Lower leg skin (tissue), 4 donors: ENCODE data around the gene FIBIN. TPM values are rescaled to one million over a fixed set of nuclear protein-coding genes. Genes with fewer than 3 reads are reported as not detected.
"Not testable (repeated sequence)": the region's sequence is repeated elsewhere in the genome, so short reads cannot be mapped to it uniquely, and the experiment has no call there.

Experiments
- DNase-seq, 2 donors: peaks; one replicate each; pipeline ENCODE4 v3.0.0-alpha.2; 2019; ENCODE audit warnings: low spot score in 2 of 2
- H3K4me3 ChIP-seq: fragments of 200-600 bp; sonication (generic); 2 replicates; pipeline ENCODE4 v1.5.1; 2017; ENCODE audit warnings: mild to moderate bottlenecking, low read depth; ENCODE audit not compliant: poor library complexity, severe bottlenecking
- POLR2A ChIP-seq, 2 donors: fragments of 450-650 bp; IDR thresholded peaks; one replicate each; pipeline ENCODE4 v1.6.1; 2016 to 2017; ENCODE audit warnings: antibody characterized with exemption in 2 of 2, mild to moderate bottlenecking in 1 of 2, moderate library complexity in 1 of 2
- WGBS, 2 donors: methylation state at CpG; one replicate each; pipeline ENCODE4 v1.1.5; 2018; 5-methylcytosine and 5-hydroxymethylcytosine counted together
- intact Hi-C: fragments of 100-400 bp; cut with DNase I; formaldehyde crosslinking; loops from one replicate; pipeline ENCODE4 v1.15.0; 2023; ENCODE audit warnings: low total_unique reads
- total RNA-seq, 4 donors: library from RNA; depleted of rRNA; stranded (reverse); fragments of >200 nt; gene quantifications; one replicate each; pipeline ENCODE4 v1.1.0, GENCODE V29; 2016
- TF ChIP-seq, protein P1 (sequence below), 3 donors: fragments of 450-650 bp; IDR thresholded peaks; one replicate each; pipeline ENCODE4 v1.5.1; 2016; ENCODE audit warnings: antibody characterized with exemption in 3 of 3, mild to moderate bottlenecking in 3 of 3, moderate library complexity in 2 of 3

FIBIN gene
- total RNA-seq, 4 donors from 2014 or later, result 11.7 to 45.4 (median 15.1) TPM

- intact Hi-C loops, result no loop called here
- TF ChIP-seq, protein P1, sequence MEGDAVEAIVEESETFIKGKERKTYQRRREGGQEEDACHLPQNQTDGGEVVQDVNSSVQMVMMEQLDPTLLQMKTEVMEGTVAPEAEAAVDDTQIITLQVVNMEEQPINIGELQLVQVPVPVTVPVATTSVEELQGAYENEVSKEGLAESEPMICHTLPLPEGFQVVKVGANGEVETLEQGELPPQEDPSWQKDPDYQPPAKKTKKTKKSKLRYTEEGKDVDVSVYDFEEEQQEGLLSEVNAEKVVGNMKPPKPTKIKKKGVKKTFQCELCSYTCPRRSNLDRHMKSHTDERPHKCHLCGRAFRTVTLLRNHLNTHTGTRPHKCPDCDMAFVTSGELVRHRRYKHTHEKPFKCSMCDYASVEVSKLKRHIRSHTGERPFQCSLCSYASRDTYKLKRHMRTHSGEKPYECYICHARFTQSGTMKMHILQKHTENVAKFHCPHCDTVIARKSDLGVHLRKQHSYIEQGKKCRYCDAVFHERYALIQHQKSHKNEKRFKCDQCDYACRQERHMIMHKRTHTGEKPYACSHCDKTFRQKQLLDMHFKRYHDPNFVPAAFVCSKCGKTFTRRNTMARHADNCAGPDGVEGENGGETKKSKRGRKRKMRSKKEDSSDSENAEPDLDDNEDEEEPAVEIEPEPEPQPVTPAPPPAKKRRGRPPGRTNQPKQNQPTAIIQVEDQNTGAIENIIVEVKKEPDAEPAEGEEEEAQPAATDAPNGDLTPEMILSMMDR (IDR thresholded peaks at IDR 0.05), result no peak
- DNase-seq, result no peak
- no peak overlapping the region for H3K4me3 ChIP-seq
- WGBS, 2 donors, result 13 to 19% methylated on average over 1 of the region's 1 CpG
Measured at GRCh38 chr11:26995701-26996460, 2.0 kb downstream of the FIBIN start.

DNA sequence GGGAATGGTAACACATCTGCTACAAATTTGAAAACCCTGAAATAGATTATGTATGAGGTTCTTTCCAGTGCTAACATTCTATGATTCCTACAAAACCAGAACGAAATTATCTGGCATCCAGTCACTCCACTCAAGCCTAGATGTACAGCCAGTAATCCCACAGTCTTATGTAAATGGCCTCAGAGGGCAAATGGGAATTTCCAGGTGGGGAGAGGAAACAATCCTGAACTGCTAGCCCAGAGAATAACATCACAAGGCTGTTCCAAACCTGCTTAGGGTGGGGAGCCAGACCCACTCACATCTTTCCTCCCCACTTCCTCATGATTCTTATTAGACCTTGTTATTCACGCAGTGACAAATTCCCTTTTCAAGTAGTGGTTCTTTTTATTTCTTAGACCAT is 3.5 kb downstream of the FIBIN start:
- 42 to 46% methylated on average over 2 of the region's 2 CpGs for WGBS, 2 donors
- DNase-seq, result no peak
- no peak for TF ChIP-seq POLR2A (IDR thresholded peaks at IDR 0.05)
- TF ChIP-seq, protein P1 (IDR thresholded peaks at IDR 0.05), result no peak
- intact Hi-C loops, result no loop called here
- no peak overlapping the region for H3K4me3 ChIP-seq

GRCh38 chr11:27001136-27001730 is 7.3 kb downstream of the FIBIN start:
- intact Hi-C loops, DNase-seq, H3K4me3 ChIP-seq: not testable (repeated sequence)
- 29 to 31% methylated on average over 4 of the region's 4 CpGs for WGBS, 2 donors

GRCh38 chr11:27002431-27002830 is 8.5 kb downstream of the FIBIN start:
- DNase-seq, result no peak
- TF ChIP-seq POLR2A (IDR thresholded peaks at IDR 0.05), result no peak
- TF ChIP-seq, protein P1 (IDR thresholded peaks at IDR 0.05), result no peak
- intact Hi-C loops, result no loop called here
- WGBS, 2 donors, result 72 to 81% methylated on average over 3 of the region's 3 CpGs
- H3K4me3 ChIP-seq, result no peak overlapping the region

- H3K4me3 ChIP-seq, result no peak overlapping the region
- no peak for DNase-seq
- TF ChIP-seq, protein P1 (IDR thresholded peaks at IDR 0.05), result no peak
- TF ChIP-seq POLR2A (IDR thresholded peaks at IDR 0.05), result no peak
- intact Hi-C loops, result no loop called here
- 51 to 56% methylated on average over 4 of the region's 4 CpGs for WGBS, 2 donors
Measured at GRCh38 chr11:27002838-27003237, 8.9 kb downstream of the FIBIN start.

GRCh38 chr11:27004103-27004502 is 10.2 kb downstream of the FIBIN start:
- DNase-seq, result no peak
- WGBS, 2 donors, result 84 to 90% methylated on average over 2 of the region's 2 CpGs
- TF ChIP-seq, protein P1 (IDR thresholded peaks at IDR 0.05), result no peak
- no peak for TF ChIP-seq POLR2A (IDR thresholded peaks at IDR 0.05)
- H3K4me3 ChIP-seq, result no peak overlapping the region
- intact Hi-C loops, result no loop called here
